ENCODE results near the gene REN.

The REN gene

GRCh38 chr1:204190212-204191211 is 24.4 kb upstream of the REN start:
- peak; percentile 53 for DNase-seq

GRCh38 chr1:204188959-204189639 is 23.0 kb upstream of the REN start:
- no peak for DNase-seq

GRCh38 chr1:204186597-204186996 is 20.5 kb upstream of the REN start:
- DNase-seq = no peak

GRCh38 chr1:204181116-204181515 is 15.0 kb upstream of the REN start:
- no peak for DNase-seq

- DNase-seq = no peak
These were observed 14.0 kb upstream of the REN start for GRCh38 chr1:204180133-204180532.

- peak; percentile 55 for DNase-seq
These were observed 12.5 kb upstream of the REN start for GRCh38 chr1:204178487-204179281.

GRCh38 chr1:204177133-204177532 is 11.0 kb upstream of the REN start:
- peak; percentile 69 for DNase-seq

GRCh38 chr1:204176049-204176448 is 9.9 kb upstream of the REN start:
- DNase-seq = no peak

GRCh38 chr1:204174958-204175357 is 8.8 kb upstream of the REN start:
- DNase-seq = no peak

- DNase-seq = no peak
These were observed 6.4 kb upstream of the REN start for GRCh38 chr1:204172404-204173029.

- DNase-seq = no peak
These were observed 5.6 kb upstream of the REN start for GRCh38 chr1:204171751-204172178.

- DNase-seq = no peak
These were observed 4.5 kb upstream of the REN start for GRCh38 chr1:204170494-204171155.

- no peak for DNase-seq
These were observed 3.7 kb upstream of the REN start for GRCh38 chr1:204169858-204170257.

GRCh38 chr1:204167730-204168129 is 1.6 kb upstream of the REN start:
- DNase-seq = no peak

GRCh38 chr1:204162494-204163074 is 3.6 kb downstream of the REN start:
- DNase-seq = peak; percentile 76

GRCh38 chr1:204161609-204162493 is 4.3 kb downstream of the REN start:
- DNase-seq = no peak

GRCh38 chr1:204157962-204158361 is 8.2 kb downstream of the REN start:
- DNase-seq = no peak

- DNase-seq = no peak
These were observed 10.3 kb downstream of the REN start for GRCh38 chr1:204155881-204156280.

- no peak for DNase-seq
These were observed 11.4 kb downstream of the REN start for GRCh38 chr1:204154568-204155255.

GRCh38 chr1:204153667-204154066 is 12.5 kb downstream of the REN start:
- no peak for DNase-seq
